Measurements from ENCODE around the gene WAPL. TPM values are rescaled to one million over a fixed set of nuclear protein-coding genes. Genes with fewer than 3 reads are reported as not detected.

Gene WAPL
- total and polyA plus RNA-seq, 2 of the 4 experiments (the other 2 are of a cell fraction): 11.5 to 31.7 TPM

DNA sequence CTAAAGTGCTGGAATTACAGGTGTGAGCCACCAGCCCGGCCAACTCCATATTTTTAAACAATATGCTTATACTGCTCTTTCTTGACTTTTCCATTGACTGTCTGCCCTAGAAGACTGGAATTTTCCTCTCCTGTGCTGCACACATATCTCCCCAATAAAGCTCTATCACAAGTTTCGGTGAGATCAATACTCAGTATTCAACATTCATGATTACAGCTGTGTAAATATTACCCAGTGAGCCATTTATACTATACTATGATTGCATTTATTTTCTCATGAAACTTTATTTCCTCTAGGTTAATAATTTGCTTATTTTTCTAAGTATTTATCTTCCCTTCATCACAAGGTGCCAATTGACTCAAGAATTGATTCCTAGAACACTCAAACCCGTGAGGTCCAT lies 106.5 kb downstream of the WAPL start:
- Histone ChIP-seq H3K27me3 (ENCODE audit: control insufficient read depth, insufficient read depth, low read length) (no peaks in the 10 kb centered on the region), H3K4me3 (ENCODE audit: insufficient read depth, low read depth, low read length) (no peak overlapping the region), H3K18ac (ENCODE audit: low read depth, low read length) (no peak overlapping the region), H3K14ac (replicated peaks; ENCODE audit: low read depth, low read length) (no peak overlapping the region), H2BK15ac (ENCODE audit: low read depth, low read length) (no peak overlapping the region), H2BK5ac (ENCODE audit: low read depth, low read length, poor library complexity, severe bottlenecking) (no peak overlapping the region), H2AK9ac (replicated peaks; ENCODE audit: low read depth, low read length, poor library complexity) (no peak overlapping the region), H3K27ac (ENCODE audit: insufficient read depth, low read length) (no peak overlapping the region), H4K8ac (ENCODE audit: low read depth in 2 of 2, low read length in 2 of 2) (no peak overlapping the region), H3K23ac (ENCODE audit: low read depth, low read length) (no peak overlapping the region), H3K9ac (ENCODE audit: low read depth, low read length) (no peak overlapping the region), H3K4me1 (ENCODE audit: control insufficient read depth, insufficient read depth, low read length) (peaks cover 7% of the 10 kb centered on the region), H4K91ac (ENCODE audit: insufficient read depth, low read depth, low read length) (no peak overlapping the region), H2AK5ac (ENCODE audit: low read depth, low read length) (no peak overlapping the region), H2AFZ (replicated peaks; ENCODE audit: low read length, poor library complexity) (no peak overlapping the region), H3K9me1 (ENCODE audit: insufficient read depth, low read length) (0 out of 2 replicates have a peak, but pooled peaks cover 5% of the 10 kb centered on the region), H3K56ac (ENCODE audit: extremely low read depth, insufficient read depth, low read length) (no peak overlapping the region), H4K20me1 (ENCODE audit: insufficient read depth, low read length) (no peaks in the 10 kb centered on the region), H2BK20ac (ENCODE audit: low read depth, low read length) (no peak overlapping the region), H2BK120ac (ENCODE audit: low read depth, low read length) (no peak overlapping the region), H3K36me3 (ENCODE audit: control insufficient read depth, insufficient read depth, low read length) (no peaks in the 10 kb centered on the region), H3K4me2 (ENCODE audit: low read depth, low read length) (no peak overlapping the region), H3K4ac (ENCODE audit: low read depth, low read length) (no peak overlapping the region), H4K5ac (ENCODE audit: low read depth, low read length) (no peak overlapping the region), H3K9me3 (ENCODE audit: control insufficient read depth, insufficient read depth, low read length) (peaks cover 4% of the 10 kb centered on the region), H3K79me1 (ENCODE audit: low read depth in 1 of 2, low read length in 2 of 2) (no peaks in the 10 kb centered on the region)
- no peak for ATAC-seq (ENCODE audit: low read depth)
- TF ChIP-seq CHD1 (IDR thresholded peaks at IDR 0.05; ENCODE audit: low read depth, low read length) (no peak), SMC3 (IDR thresholded peaks at IDR 0.05; ENCODE audit: low read depth, low read length) (no peak), CEBPB (IDR thresholded peaks at IDR 0.05; ENCODE audit: low read depth, low read length) (no peak), MXI1 (IDR thresholded peaks at IDR 0.05; ENCODE audit: borderline replicate concordance, low read depth, low read length) (no peak), MAZ (IDR thresholded peaks at IDR 0.05; ENCODE audit: borderline replicate concordance, low read depth, low read length) (no peak), NFE2L2 (IDR thresholded peaks at IDR 0.05; ENCODE audit: low read depth, low read length) (no peak), MAFK (IDR thresholded peaks at IDR 0.05; ENCODE audit: low read depth, low read length) (no peak), POLR2A (IDR thresholded peaks at IDR 0.05; ENCODE audit: low read depth, low read length) (no peak), RCOR1 (IDR thresholded peaks at IDR 0.05; ENCODE audit: insufficient replicate concordance, low read length) (no peak), FOS (IDR thresholded peaks at IDR 0.05; ENCODE audit: low read depth, low read length) (no peak), RAD21 (IDR thresholded peaks at IDR 0.05; ENCODE audit: low read length) (no peak)
- no peak for DNase-seq
- ChIA-PET POLR2A (ENCODE audit: unreplicated experiment) (no interaction called here), CTCF (no interaction called here)
- intact Hi-C loops (cut with micrococcal nuclease): no loop called here
- no TSS peak for BruUV-seq (replicated peaks)
- 100% methylated on average over 1 of the region's 3 CpGs; no CpG with 5 or more reads in 1 of the 2 experiments for WGBS, 2 experiments (ENCODE audit: extremely low coverage in 2 of 2, insufficient read length in 1 of 2)
- in situ Hi-C loops (cut with MboI; ENCODE audit: low sequenced_read_pairs): no loop called here
- dilution Hi-C loops (cut with HindIII; ENCODE audit: low sequenced_read_pairs, unreplicated experiment): no loop called here

Measured in IMR-90 (cell line).